Fibroblast of lung (primary cell): ENCODE results near the gene TYMS. TPM values are rescaled to one million over a fixed set of nuclear protein-coding genes. Genes with fewer than 3 reads are reported as not detected.

Experiments used
- DNase-seq, 2 donors: peaks; one replicate each; pipeline versions ENCODE4 v3.0.0 to v3.0.0-alpha.2; 2010; ENCODE audit warnings: low read depth in 2 of 2
- H2AFZ ChIP-seq: 2 replicates; pipeline ENCODE4 v1.5.1; 2012; ENCODE audit warnings: low read length, control low read depth, inconsistent platforms
- H3K27ac ChIP-seq: 2 replicates; pipeline ENCODE4 v1.5.1; 2011; ENCODE audit warnings: low read length, control low read depth; ENCODE audit not compliant: insufficient read depth
- H3K27me3 ChIP-seq: 2 replicates; pipeline ENCODE4 v1.5.1; 2011; ENCODE audit warnings: mild to moderate bottlenecking, low read length; ENCODE audit not compliant: control insufficient read depth, insufficient read depth
- H3K36me3 ChIP-seq: 2 replicates; pipeline ENCODE4 v1.5.1; 2011; ENCODE audit warnings: low read length; ENCODE audit not compliant: control insufficient read depth, insufficient read depth
- H3K4me1 ChIP-seq: 2 replicates; pipeline ENCODE4 v1.5.1; 2011; ENCODE audit warnings: low read length; ENCODE audit not compliant: control insufficient read depth, insufficient read depth; ENCODE audit errors: extremely low read depth
- H3K4me2 ChIP-seq: 2 replicates; pipeline ENCODE4 v1.5.1; 2011; ENCODE audit warnings: low read length, control low read depth; ENCODE audit not compliant: insufficient read depth; ENCODE audit errors: extremely low read depth
- H3K4me3 ChIP-seq, 4 experiments: fragments of 200-600 bp in 1 of 4; sonication (generic) in 1 of 4; replicated peaks in 1 of 4; 2 replicates each; pipeline ENCODE4 v1.5.1; 2011 to 2016; ENCODE audit warnings: low read length in 4 of 4, low read depth in 3 of 4, mild to moderate bottlenecking in 3 of 4, control low read depth in 2 of 4, inconsistent platforms in 1 of 4, mixed read lengths in 1 of 4; ENCODE audit not compliant: insufficient read depth in 1 of 4; ENCODE audit errors: control extremely low read depth in 1 of 4
- H3K79me2 ChIP-seq: 2 replicates; pipeline ENCODE4 v1.5.1; 2012; ENCODE audit warnings: mild to moderate bottlenecking, low read length, inconsistent platforms; ENCODE audit not compliant: control insufficient read depth, insufficient read depth
- H3K9ac ChIP-seq: 2 replicates; pipeline ENCODE4 v1.5.1; 2011; ENCODE audit warnings: mild to moderate bottlenecking, low read length, control low read depth; ENCODE audit not compliant: insufficient read depth
- H3K9me3 ChIP-seq: 2 replicates; pipeline ENCODE4 v1.5.1; 2012; ENCODE audit warnings: low read depth, low read length; ENCODE audit not compliant: control insufficient read depth, insufficient read depth
- H4K20me1 ChIP-seq: 2 replicates; pipeline ENCODE4 v1.5.1; 2011; ENCODE audit warnings: low read length; ENCODE audit not compliant: control insufficient read depth, insufficient read depth; ENCODE audit errors: extremely low read depth
- EZH2 ChIP-seq: IDR thresholded peaks from 2 replicates; pipeline ENCODE4 v1.5.1; 2012; ENCODE audit warnings: low read length, control low read depth, mild to moderate bottlenecking; ENCODE audit errors: missing control alignments
- polyA plus RNA-seq, 2 donors: library from polyadenylated mRNA; depleted of rRNA in 1 of 2; stranded (reverse) in 1 of 2; unstranded in 1 of 2; fragments of >200 nt; gene quantifications; 2 replicates each; pipeline ENCODE4 v1.2.1, GENCODE V29; 2011 to 2012; ENCODE audit warnings: missing spikeins in 1 of 2
- total RNA-seq: library from RNA; depleted of rRNA; stranded (reverse); fragments of >200 nt; gene quantifications from 2 replicates; pipeline ENCODE4 v1.2.1, GENCODE V29; 2014
- TF ChIP-seq, protein P1 (sequence below), 2 donors: IDR thresholded peaks in 1 of 2; conservative IDR thresholded peaks in 1 of 2; 1 replicate in 1 of 2; 2 replicates in 1 of 2; pipeline ENCODE4 v1.5.1; 2011 to 2012; ENCODE audit warnings: low read length in 2 of 2, control low read depth in 1 of 2, inconsistent platforms in 1 of 2, low read depth in 1 of 2, mild to moderate bottlenecking in 1 of 2

TYMS gene
- total and polyA plus RNA-seq, 2 donors (not counting 1 experiment from before 2014, with no cell fraction given), result 16.8 to 45.4 TPM

DNA sequence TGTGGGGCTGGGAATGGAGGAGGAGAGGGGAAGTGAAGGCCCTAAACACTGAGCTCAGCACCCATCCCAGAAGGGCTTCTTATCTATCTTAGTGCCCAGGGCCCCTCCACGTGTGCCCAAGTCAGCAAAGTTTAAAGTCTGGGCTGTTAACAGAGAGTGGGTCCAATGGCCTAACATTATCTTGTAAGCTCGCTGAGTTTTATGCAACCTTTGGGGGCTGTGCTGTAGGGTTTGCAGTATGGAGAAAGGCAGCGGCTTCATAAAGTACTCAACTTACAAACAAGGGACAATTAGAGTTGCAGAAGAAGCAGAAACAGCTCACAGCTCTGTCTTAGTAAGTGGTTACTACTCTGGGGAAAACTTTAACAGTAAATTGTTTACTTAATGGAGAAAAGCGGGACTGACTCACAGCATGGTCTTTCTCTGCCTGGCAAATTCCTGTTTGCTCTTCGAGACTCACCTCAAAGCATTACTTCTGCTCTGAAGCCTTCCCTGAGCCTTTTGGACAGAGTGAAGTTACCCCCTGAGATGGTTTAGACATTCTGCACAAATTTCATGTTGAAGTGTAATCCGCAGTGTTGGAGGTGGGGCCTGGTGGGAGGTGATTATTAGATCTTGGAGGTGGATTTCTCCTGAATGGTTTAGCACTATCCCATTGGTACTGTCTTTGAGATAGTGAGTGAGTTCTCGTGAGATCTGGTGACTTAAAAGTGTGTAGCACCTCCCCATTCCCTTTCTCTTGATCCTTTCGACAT is 45.9 kb downstream of the TYMS start:
- TF ChIP-seq, protein P1, sequence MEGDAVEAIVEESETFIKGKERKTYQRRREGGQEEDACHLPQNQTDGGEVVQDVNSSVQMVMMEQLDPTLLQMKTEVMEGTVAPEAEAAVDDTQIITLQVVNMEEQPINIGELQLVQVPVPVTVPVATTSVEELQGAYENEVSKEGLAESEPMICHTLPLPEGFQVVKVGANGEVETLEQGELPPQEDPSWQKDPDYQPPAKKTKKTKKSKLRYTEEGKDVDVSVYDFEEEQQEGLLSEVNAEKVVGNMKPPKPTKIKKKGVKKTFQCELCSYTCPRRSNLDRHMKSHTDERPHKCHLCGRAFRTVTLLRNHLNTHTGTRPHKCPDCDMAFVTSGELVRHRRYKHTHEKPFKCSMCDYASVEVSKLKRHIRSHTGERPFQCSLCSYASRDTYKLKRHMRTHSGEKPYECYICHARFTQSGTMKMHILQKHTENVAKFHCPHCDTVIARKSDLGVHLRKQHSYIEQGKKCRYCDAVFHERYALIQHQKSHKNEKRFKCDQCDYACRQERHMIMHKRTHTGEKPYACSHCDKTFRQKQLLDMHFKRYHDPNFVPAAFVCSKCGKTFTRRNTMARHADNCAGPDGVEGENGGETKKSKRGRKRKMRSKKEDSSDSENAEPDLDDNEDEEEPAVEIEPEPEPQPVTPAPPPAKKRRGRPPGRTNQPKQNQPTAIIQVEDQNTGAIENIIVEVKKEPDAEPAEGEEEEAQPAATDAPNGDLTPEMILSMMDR (conservative IDR thresholded peaks at IDR 0.05 in 1 of 2, IDR thresholded peaks at IDR 0.05 in 1 of 2; ENCODE audit: low read depth in 1 of 2, low read length in 2 of 2), result no peak
- no peak overlapping the region for H3K9ac ChIP-seq
- no peak overlapping the region for H3K4me3 ChIP-seq

DNA sequence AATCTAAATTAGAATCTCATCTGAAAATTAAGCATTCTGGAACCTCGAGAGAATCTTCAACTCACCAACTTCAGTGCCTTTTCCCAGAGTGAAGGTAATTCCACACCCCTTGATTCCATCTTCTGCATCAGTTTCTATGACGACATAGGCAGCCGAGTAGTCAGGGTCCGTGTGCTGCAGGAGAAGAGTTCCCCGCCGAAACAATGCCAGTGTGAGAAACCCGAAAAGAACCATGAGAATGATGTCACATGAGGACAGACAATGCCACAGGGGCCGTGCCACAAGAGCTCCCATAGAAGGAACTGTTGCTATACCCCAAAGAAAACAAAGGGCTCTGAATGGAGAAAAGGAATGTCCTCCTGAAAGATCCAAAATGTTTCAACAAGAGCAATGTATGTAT is 49.0 kb downstream of the TYMS start:
- no peak overlapping the region for H3K27ac ChIP-seq
- H3K4me1 ChIP-seq, result peaks cover 11% of the 10 kb centered on the region
- no peak for TF ChIP-seq EZH2
- TF ChIP-seq, protein P1 (conservative IDR thresholded peaks at IDR 0.05 in 1 of 2, IDR thresholded peaks at IDR 0.05 in 1 of 2; ENCODE audit: low read depth in 1 of 2, low read length in 2 of 2), result no peak
- no peaks in the 10 kb centered on the region for H3K27me3 ChIP-seq
- peaks cover 3% of the 10 kb centered on the region for H3K36me3 ChIP-seq
- H3K79me2 ChIP-seq, result peaks cover 10% of the 10 kb centered on the region
- H2AFZ ChIP-seq, result no peak overlapping the region
- no peak overlapping the region for H3K4me2 ChIP-seq
- H3K9me3 ChIP-seq, result no peaks in the 10 kb centered on the region
- no peak overlapping the region for H3K9ac ChIP-seq
- no peaks in the 10 kb centered on the region for H4K20me1 ChIP-seq
- no peak overlapping the region for H3K4me3 ChIP-seq
- DNase-seq, result no peak

More for the DNA sequence above, 45.9 kb downstream of the TYMS start:
- no peak overlapping the region for H2AFZ ChIP-seq
- DNase-seq, result peak; percentile 80 to 85
- H3K4me2 ChIP-seq, result peak overlapping the region; percentile 65
- peak overlapping the region; percentile 87 for H3K27ac ChIP-seq
- H3K79me2 ChIP-seq, result no peaks in the 10 kb centered on the region
- no peaks in the 10 kb centered on the region for H3K9me3 ChIP-seq
- peaks cover 11% of the 10 kb centered on the region for H3K4me1 ChIP-seq
- no peaks in the 10 kb centered on the region for H4K20me1 ChIP-seq
- no peaks in the 10 kb centered on the region for H3K27me3 ChIP-seq
- H3K36me3 ChIP-seq, result no peaks in the 10 kb centered on the region

DNA sequence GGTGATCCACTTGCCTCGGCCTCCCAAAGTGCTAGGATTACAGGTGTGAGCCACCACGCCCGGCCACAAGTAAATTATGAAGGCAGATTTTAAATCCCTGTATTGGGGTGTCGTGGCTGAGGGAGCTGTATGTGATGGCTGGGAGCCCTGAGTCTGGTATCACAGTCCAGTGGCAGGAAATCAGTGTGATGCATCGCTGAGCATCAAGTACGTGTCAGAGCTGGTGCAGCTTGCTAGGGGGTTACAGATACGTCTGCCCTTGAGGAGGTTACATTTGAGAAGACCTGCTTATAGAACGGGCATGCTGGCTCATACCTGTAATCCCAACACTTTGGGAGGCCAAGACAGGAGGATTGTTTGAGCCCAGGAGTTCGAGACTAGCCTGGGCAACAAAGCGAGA is 50.6 kb downstream of the TYMS start:
- H3K9ac ChIP-seq, result no peak overlapping the region
- H4K20me1 ChIP-seq, result no peaks in the 10 kb centered on the region
- no peak for DNase-seq
- H3K4me1 ChIP-seq, result peaks cover 6% of the 10 kb centered on the region
- no peak overlapping the region for H2AFZ ChIP-seq
- no peak overlapping the region for H3K27ac ChIP-seq
- no peaks in the 10 kb centered on the region for H3K27me3 ChIP-seq
- peaks cover 3% of the 10 kb centered on the region for H3K36me3 ChIP-seq
- H3K9me3 ChIP-seq, result no peaks in the 10 kb centered on the region
- no peak for TF ChIP-seq EZH2
- TF ChIP-seq, protein P1 (conservative IDR thresholded peaks at IDR 0.05 in 1 of 2, IDR thresholded peaks at IDR 0.05 in 1 of 2; ENCODE audit: low read depth in 1 of 2, low read length in 2 of 2), result no peak
- H3K4me2 ChIP-seq, result no peak overlapping the region
- peaks cover 10% of the 10 kb centered on the region for H3K79me2 ChIP-seq
- H3K4me3 ChIP-seq, result no peak overlapping the region
